ENCODE data around the gene LEMD1.
"Not testable (repeated sequence)": the region's sequence is repeated elsewhere in the genome, so short reads cannot be mapped to it uniquely, and the experiment has no call there.

The LEMD1 gene

DNA sequence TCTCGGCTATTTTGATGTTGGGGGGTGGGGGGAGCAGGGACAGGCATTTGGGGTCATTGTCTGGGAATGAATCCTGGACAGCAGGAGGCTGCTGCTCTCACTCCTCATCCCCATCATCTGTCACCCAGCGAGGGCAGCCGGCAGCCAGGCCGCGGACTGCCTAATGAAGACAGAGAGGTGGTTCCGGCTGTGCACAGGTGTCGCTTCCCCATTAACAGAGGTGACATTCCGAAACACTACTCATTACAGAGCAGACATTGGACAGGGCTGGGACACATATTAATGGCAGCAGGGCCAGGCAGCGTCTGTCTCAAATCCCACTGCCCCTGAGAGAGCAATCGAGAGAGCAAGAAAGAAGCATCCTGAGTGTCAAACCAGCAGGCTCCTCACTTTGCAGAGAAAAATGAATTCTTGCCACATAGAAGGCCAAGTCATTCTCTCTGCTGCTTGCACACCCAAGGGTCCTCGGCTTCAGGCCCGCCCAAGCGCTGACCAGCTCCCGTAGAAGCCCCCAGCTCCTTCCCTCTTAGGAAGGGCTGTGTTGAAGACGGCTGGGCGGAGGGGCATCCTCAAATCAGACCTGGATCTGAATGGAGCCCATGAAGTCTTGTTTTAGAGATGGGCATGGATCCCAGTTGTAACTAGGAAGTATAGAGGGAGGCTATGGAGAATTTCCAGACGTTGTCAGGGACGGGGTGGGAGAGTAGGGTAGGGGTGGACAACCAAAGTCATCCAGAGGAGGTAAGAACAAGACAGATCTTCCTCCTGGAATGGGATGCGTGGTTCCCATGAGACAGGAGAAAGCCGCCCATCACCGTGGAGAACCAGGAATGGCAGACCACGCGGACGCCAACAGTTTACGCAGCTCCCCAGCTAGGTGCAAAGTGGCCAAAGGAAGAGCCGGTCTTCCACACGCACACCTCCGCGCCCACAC lies 8.2 kb upstream of the LEMD1 start:
- no peak for DNase-seq (ENCODE audit: low read depth in 3 of 3)

DNA sequence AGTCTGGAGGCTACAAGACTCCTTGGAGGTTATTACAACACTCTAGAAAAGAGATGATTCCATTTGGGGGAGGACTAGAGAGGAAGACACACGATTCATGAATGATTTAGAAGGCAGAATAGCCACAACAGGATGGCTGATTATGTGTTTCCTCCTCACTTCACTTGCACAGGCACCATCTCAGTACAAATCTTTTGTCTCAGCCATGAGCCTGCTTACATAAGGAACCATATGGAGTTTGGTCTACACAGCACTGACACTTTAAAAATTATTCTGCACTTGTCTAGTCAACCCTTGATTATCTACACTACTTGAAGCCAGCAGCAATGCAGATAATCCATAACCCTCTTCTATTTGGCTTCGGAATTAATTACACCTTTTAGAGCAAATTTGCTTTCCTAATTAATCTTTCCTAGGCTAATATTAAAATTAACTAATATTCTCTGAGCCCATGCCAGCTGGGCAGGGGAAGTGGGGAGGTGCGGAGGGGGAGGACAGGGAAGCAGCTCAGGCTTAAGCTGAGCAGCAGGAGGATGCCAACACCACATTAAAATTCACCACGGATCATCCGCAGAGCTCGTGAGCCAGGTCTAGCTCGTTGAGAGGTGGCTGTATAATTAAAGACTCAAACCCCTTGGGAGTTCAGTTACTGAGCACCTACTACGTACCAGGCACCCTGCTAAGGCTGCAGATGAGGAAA lies 3.2 kb upstream of the LEMD1 start:
- no peak for DNase-seq (ENCODE audit: low read depth in 3 of 3)

DNA sequence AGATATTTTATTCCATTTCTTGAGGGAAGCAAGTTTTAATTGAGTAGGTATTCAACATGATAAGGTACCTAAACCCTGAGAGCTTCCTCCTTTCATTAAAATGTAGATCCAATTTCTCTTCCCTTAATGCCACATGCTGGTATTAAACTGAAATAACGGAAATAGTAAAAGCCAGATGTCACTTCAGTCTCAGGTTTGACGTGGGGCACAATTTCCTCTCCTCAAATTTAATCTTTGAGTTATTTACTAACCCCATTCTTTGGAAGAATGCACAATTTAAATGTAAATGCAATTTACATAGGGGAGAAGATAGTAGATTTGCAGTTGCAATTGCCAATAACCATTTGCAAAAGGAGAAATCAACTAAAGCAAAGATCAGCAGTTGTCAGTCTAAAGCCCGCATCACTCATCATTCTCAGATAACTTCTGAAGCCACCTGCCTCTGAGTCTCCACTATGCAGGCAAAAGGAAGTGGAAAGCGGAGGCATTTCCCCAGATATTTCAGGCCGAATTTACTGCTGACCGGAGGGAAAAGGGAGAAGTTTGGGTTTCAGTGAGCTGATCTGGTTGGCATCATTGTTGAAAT lies 2.1 kb upstream of the LEMD1 start:
- DNase-seq (ENCODE audit: low read depth in 3 of 3): no peak

DNA sequence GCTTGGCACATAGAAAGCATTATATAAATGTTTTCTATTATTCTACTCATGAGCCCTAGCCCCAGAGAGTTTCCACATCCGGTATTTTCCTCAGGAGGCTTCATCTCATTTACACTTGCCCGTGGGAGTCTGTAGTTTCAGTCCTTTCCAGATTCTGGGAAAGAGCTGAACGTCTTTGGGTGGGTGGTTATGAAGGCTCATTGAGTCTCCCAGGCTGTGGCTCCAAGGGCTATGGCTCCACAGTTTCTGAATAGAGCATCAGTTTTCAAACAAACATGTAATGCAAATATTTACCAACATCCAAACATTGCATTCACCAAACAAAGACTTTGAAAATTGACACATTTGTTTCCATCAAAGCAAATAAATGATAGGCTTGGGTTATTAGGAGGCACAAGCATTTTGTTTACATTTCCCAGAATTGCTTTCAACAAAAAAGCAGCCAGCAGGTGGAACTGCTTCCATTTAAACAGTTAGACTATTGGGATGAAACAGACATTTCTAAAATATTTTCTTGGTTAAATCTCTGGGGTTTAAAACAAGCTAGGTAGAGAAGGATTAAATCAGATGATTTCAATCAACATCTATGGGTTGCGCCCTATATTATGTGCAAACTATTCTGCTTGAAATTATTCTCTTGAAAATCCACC lies 1.3 kb upstream of the LEMD1 start:
- no peak for DNase-seq (ENCODE audit: low read depth in 3 of 3)

DNA sequence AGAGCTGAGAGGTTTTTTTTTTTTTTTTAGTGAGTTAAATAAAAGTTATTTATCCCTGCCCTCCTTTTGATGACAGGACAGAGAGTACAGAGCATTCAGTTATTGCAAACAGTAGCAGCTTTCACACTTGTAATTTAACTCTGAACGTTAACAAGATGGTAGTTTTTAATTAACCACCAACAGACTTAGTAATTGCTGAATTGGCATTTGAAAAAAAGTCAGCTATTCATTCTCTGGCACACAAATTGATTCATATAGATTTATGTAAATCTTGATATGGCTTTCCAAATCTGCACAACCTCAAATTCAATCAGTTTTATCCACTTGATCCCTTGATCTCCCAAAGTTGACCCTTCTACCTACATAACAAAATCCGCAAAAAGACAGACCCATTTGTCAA lies 918 bp downstream of the LEMD1 start:
- DNase-seq (ENCODE audit: low read depth in 3 of 3): no peak

DNA sequence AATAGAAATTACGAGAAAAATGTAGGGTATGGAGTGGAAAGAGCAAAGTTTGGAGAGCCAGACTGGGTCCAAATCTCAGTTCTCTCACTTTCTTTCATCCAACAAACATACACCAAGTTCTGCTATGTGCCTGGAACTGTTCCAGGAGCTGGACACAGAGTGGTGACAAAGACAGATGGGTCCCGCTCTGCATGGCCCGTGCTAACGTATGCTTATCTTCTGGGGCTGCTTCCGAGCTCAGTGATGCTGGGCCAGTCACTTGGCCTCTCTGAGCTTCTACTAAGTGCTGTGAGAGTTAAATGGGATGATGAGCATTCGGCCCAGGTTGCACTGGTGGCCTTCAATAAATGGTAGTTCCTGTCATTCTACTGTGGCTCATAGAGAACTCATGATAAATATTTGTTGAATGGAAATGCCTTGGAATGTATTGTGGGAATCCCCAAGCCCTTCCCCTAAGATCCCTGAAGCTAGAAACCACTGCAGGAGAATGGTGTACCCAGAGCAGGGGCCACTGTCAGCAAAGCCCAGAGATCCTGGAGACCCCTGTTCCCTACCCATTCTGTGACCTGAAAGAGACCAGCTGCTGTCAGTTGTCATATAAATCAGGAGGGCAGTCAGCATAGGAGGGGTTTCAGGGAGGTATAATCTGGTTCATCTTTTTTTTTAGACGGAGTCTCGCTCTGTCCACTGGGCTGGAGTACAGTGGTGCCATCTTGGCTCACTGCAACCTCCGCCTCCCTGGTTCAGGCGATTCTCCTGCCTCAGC lies 3.8 kb downstream of the LEMD1 start:
- no peak for DNase-seq (ENCODE audit: low read depth in 3 of 3)

DNA sequence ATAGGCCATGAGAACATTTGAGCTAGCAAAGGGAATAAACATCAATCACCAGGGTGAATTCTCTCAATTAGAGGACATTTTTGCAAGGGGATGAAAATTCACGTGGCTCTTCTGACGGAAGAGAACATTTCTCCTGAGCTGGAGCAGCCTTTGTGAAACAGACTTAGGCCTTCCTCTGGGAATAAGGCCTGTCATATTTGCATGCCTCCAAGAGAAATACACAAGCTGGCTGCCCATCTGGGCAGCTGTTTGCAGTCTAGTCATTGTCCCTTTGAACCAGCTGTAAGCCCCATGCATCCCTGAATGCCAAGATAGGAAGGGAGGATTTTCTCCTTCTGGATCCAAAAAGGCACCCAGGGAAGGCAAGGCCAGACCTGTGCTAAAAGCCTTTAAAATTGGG lies 5.5 kb downstream of the LEMD1 start:
- no peak for DNase-seq (ENCODE audit: low read depth in 3 of 3)

DNA sequence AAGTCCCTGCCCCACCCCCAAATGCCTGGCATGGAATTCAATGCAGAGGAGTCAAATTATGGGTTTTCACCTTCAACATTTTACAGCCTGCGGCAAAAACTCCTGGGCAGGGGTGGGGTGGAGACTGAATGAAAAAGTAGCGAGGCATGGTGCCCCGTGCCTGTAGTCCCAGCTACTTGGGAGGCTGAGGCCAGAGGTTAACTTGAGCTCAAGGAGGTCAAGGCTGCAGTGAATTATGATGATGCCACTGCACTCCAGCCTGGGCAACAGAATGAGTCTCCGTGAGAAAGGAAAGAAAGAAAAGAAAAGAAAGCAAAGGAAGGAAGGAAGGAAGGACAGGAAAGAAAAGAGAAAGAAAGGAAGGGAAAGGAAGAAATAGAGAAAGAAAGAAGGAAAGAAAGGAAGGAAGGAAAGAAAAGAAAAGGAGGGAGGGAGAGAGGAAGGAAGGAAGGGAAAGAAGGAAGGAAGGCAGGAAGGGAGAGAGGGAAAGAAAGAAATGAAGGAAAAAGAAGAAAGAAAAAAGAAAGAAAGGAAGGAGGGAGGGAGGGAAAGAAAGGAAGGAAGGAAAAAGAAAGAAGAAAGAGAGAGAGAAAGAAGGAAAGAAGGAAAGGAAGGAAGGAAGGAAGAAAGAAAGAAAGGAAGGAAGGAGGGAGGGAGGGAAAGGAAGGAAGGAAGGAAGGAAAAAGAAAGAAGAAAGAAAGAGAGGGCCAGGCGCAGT lies 11.1 kb downstream of the LEMD1 start:
- DNase-seq (ENCODE audit: low read depth in 3 of 3): no peak

DNA sequence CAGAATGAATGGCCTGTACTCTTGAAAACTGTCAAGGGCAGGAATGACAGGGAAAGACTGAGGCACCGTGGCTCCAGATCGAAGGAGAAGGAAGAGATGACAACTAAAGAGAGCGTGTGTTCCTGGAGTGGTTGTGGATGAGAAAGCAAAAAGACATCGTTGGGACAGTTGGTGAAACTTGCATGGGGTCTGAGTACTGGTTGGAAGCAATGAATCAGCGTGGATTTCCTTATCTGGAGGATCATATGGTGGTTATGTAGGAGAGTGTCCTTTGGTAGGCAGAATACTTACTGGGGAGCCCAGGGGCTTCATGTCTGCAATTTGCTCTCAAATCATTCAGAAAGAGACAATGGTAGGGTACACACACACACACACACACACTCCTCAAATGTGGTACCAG lies 13.9 kb downstream of the LEMD1 start:
- DNase-seq (ENCODE audit: low read depth in 3 of 3): no peak

DNA sequence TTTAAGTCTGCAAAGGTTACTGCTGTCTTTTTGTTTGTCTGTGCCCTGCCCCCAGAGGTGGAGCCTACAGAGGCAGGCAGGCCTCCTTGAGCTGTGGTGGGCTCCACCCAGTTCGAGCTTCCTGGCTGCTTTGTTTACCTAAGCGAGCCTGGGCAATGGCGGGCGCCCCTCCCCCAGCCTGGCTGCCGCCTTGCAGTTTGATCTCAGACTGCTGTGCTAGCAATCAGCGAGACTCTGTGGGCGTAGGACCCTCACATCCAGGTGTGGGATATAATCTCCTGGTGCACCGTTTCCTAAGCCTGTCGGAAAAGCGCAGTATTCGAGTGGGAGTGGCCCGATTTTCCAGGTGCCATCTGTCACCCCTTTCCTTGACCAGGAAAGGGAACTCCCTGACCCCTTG lies 15.6 kb downstream of the LEMD1 start:
- not testable (repeated sequence) for DNase-seq (ENCODE audit: low read depth in 3 of 3)

DNA sequence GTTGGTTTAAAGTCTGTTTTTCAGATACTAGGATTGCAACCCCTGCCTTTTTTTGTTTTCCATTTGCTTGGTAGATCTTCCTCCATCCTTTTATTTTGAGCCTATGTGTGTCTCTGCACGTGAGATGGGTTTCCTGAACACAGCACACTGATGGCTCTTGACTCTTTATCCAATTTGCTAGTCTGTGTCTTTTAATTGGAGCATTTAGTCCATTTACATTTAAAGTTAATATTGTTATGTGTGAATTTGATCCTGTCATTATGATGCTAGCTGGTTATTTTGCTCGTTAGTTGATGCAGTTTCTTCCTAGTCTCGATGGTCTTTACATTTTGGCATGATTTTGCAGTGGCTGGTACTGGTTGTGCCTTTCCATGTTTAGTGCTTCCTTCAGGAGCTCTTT lies 17.4 kb downstream of the LEMD1 start:
- DNase-seq (ENCODE audit: low read depth in 3 of 3): not testable (repeated sequence)

DNA sequence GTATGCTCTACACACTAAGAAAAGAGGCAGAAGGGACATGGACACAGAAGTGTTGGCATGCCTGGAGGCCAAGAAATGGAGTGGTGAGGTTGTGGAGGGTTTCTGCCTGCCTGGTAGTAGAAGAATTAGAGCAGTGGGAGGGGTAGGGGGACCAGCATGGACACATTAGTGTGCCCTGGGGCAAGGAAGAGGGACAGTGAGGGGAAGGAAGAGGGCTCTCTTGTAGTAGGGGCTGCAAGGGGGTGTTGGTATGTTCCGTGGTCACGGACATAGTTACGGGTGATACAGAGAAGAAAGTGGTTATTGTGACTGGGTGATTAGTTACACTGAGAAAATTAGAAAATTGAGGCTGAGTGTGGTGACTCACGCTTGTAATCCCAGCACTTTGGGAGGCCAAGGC lies 23.3 kb downstream of the LEMD1 start:
- no peak for DNase-seq (ENCODE audit: low read depth in 3 of 3)

DNA sequence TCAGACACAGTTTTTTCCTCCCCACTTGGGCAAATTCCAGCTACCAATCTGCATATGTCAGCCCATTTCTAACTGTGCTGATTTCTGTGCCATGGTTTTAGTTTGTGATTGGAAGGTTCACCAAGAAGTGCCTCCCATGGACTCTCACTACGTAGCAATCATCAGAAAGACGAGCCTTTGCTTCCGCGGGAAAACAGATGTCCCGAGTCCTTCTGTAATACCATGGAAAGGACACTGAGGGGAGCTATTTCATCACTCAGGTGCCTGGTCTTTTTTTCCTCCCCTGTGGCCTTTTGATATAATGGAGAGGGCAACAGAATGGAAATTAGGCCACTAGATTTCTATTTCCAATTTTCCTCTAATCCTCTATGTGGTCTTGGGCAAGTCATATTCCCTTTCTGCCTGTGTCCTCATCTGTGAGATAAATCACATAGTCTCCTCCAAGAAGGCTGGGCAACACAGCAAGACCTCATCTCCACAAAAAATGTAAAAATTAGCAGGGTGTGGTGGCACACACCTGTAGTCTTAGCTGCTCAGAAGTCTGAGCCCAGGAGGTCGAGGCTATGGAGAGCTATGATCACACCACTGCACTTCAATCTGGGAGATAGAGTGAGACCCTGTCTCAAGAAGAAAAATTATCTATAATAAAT lies 24.8 kb downstream of the LEMD1 start:
- DNase-seq (ENCODE audit: low read depth in 3 of 3): peak in 1 of 3 experiments; percentile 2

DNA sequence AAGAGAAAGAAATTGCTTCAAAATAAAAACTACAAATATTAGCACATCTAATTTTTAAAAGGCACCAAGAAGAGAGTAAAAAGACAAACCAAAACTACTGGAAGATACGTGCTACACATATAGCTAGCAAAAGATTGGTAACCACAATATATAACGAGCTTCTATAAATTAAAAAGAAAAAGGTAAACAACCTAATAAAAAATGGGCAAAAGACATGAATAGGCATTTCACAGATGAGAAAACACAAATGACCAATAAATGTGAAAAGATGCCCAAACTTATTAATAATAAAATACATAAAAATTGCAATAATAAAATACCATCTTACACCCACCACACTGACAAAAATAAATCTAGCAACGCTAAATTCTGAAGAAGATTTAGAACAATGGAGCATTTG lies 26.2 kb downstream of the LEMD1 start:
- DNase-seq (ENCODE audit: low read depth in 3 of 3): no peak

DNA sequence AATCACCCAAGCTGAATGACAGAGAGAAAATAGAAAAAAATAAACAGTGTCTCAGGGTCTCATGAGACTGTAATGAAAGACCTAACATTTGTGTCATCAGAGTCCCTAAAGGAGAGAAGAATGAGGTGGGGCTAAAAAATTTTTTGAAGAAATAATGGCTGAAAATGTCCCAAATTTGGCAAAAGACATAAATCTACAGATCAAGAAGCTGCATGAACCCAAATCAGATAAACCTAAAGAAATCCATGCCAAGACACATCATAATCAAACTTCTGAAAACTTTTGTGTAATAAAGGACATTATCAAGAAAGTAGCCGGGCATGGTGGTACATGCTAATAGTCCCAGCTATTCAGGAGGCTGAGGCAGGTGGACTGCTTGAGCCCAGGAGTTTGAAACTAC lies 29.2 kb downstream of the LEMD1 start:
- DNase-seq (ENCODE audit: low read depth in 3 of 3): no peak

DNA sequence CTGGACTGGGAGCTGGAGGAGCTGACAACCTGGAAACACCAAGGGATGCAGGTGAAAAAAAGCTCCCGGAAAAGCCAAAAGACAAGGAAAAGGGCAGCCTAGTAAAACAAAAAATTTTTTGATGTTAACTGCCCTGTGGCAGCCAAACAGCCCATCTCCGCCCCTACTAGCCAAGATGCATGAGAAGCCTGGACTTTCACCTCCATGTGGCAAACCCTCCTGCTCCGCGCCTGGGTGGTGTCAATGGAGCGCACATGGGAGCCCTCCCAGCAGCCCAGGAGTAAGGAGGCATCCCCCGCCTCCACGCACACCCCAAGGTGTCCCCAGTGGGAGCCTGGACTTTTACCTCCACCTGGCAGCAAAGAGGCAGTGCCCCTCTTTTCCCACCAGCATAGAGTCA lies 30.5 kb downstream of the LEMD1 start:
- no peak for DNase-seq (ENCODE audit: low read depth in 3 of 3)

DNA sequence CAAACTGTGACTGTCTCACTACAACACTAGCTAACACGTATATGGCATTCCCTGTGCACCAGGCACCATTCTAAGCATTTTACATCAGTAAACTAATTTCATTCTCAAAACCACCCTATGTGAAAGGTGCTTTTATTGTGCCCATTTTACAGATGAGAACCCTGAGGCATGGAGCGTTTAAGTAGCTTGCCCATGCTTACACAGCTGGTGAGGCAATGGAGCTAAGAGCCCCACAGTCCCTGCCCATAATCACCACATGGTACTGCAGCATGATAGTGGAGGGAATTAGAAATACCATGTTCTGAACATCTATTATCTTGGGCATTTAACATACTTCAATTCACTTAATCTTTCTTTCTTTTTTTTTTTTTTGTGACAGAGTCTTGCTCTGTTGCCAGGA lies 34.0 kb downstream of the LEMD1 start:
- DNase-seq (ENCODE audit: low read depth in 3 of 3): no peak

DNA sequence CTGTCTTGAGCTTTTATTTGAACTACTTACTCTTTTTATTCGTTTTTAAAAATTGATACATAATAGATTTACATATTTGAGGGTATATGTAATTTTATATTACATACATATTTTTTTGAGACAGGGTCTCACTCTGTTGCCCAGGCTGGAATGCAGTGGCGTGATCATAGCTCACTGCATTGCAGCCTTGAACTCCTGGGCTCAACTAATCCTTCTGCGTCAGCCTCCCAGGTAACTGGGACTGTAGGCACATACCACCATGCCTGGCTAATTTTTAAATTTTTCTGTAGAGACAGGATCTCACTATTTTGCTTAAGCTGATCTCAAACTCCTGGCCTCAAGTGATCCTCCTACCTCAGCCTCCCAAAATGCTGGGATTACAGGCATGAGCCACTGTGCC lies 38.9 kb downstream of the LEMD1 start:
- not testable (repeated sequence) for DNase-seq (ENCODE audit: low read depth in 3 of 3)

DNA sequence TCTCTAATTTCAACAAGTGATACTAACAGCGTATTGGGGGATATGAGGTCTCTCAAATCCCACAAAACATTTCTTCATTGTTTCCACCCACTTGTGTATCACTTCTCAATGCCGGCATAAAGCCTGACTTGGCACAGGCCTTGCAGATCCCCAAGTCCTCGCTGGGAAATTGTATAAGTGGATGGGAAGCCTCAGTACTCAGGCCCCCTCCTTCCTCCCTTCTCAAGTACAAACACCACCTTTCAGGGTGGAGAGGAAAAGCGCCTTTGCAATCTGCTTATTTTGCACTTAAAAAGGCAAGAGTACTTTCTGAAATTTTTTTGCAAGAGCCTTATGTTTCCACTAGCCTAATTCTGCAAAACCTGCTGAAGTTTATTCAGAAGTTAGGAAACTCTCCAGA lies 39.3 kb downstream of the LEMD1 start:
- DNase-seq (ENCODE audit: low read depth in 3 of 3): no peak

DNA sequence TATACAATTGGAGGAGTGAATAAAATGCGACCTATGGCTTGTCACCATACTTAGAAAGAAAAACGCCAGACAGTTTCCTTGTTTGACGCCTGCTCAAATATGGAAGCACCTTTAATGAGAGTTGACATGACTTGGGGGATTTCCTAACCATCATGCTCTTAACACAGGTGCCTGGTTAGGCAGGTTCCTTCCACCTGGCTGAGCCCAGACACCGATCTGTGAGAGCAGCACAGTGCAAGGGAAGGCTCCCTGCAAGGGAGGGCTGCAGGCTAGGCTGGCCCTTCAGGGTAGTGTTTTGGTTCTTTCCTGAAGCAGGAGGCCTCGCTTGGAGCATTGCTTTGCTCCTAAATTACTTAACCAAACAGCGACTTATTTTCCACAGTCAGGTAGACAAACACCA lies 40.6 kb downstream of the LEMD1 start:
- DNase-seq (ENCODE audit: low read depth in 3 of 3): no peak
